ENCODE results near the gene DDX10. TPM values are rescaled to one million over a fixed set of nuclear protein-coding genes. Genes with fewer than 3 reads are reported as not detected.
A peak's percentile ranks its signal among the peaks of the same experiment; 100 is the strongest.

DDX10 gene
- total and polyA plus RNA-seq, 8 donors = 16.5 to 32.8 (median 28.9) TPM

GRCh38 chr11:108916290-108916689 is 251.4 kb downstream of the DDX10 start:
- Histone ChIP-seq H3K9me3 (no peaks in the 10 kb centered on the region), H3K36me3 (no peaks in the 10 kb centered on the region), H3K27me3 (no peaks in the 10 kb centered on the region), H3K4me1 (no peaks in the 10 kb centered on the region), H3K4me3 (no peak overlapping the region), H3K27ac (no peak overlapping the region)
- ATAC-seq = no peak
- TF ChIP-seq CTCF (IDR thresholded peaks at IDR 0.05) = no peak
- intact Hi-C loops (cut with DNase I) = no loop called here
- no peak for DNase-seq

- ATAC-seq = no peak
- TF ChIP-seq CTCF (IDR thresholded peaks at IDR 0.05) = no peak
- no peaks in the 10 kb centered on the region for H3K4me1 ChIP-seq
- H3K9me3 ChIP-seq = no peaks in the 10 kb centered on the region
- no peak overlapping the region for H3K27ac ChIP-seq
- intact Hi-C loops (cut with DNase I) = no loop called here
- H3K4me3 ChIP-seq = no peak overlapping the region
- H3K36me3 ChIP-seq = no peaks in the 10 kb centered on the region
- H3K27me3 ChIP-seq = no peaks in the 10 kb centered on the region
- no peak for DNase-seq
Measured at GRCh38 chr11:108916935-108917334, 252.1 kb downstream of the DDX10 start.

GRCh38 chr11:108921211-108921610 is 256.3 kb downstream of the DDX10 start:
- Histone ChIP-seq H3K36me3 (no peaks in the 10 kb centered on the region), H3K27me3 (no peaks in the 10 kb centered on the region), H3K4me1 (no peaks in the 10 kb centered on the region), H3K4me3 (no peak overlapping the region), H3K9me3 (no peaks in the 10 kb centered on the region), H3K27ac (no peak overlapping the region)
- ATAC-seq (no peak), DNase-seq (peak in 2 of 4 donors; percentile 35 to 47)
- no peak for TF ChIP-seq CTCF (IDR thresholded peaks at IDR 0.05)
- intact Hi-C loops (cut with DNase I) = no loop called here

- no peak overlapping the region for H3K27ac ChIP-seq
- no peak for TF ChIP-seq CTCF (IDR thresholded peaks at IDR 0.05)
- H3K27me3 ChIP-seq = no peaks in the 10 kb centered on the region
- intact Hi-C loops (cut with DNase I) = no loop called here
- no peak for DNase-seq
- H3K4me1 ChIP-seq = no peaks in the 10 kb centered on the region
- H3K9me3 ChIP-seq = no peaks in the 10 kb centered on the region
- ATAC-seq = no peak
- H3K36me3 ChIP-seq = no peaks in the 10 kb centered on the region
- H3K4me3 ChIP-seq = no peak overlapping the region
Measured at GRCh38 chr11:108922241-108922640, 257.4 kb downstream of the DDX10 start.

GRCh38 chr11:108923413-108923812 is 258.5 kb downstream of the DDX10 start:
- H3K36me3 ChIP-seq = no peaks in the 10 kb centered on the region
- H3K27ac ChIP-seq = no peak overlapping the region
- no peaks in the 10 kb centered on the region for H3K9me3 ChIP-seq
- H3K4me3 ChIP-seq = no peak overlapping the region
- H3K27me3 ChIP-seq = no peaks in the 10 kb centered on the region
- TF ChIP-seq CTCF (IDR thresholded peaks at IDR 0.05) = no peak
- no peaks in the 10 kb centered on the region for H3K4me1 ChIP-seq
- no peak for DNase-seq
- no peak for ATAC-seq
- intact Hi-C loops (cut with DNase I) = no loop called here

Data from left lung (tissue), 10 donors.